ENCODE measurements around the gene USP47.

DNA sequence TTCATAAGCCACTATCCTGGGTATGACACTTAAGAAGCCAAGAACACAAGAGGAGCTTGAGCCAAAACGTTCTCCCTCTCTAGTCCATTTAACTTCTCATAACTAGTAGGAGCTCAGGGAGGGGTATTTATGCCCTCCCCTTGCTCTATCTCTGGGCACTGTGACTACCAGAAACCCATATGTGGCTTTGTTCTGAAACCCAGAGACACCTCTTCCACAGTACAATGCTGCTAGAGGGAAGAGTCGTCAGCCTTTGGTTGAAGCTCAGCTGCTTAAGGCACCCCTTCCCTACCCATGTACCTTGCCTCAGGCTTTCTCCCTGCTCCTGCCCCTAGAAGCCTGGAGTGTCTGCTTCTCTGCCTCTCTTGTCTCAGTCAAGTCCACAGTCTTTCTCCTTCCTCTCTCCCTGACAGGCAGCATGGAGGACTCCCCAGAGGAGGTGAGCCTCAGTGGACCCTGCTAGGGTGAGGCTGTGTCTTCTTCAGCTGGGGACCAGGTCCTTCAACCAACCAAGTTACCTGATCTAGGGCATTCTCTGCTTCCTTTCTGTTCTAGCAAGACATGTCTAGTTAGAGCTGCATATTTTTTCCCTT is 23.1 kb upstream of the USP47 start:
- TF ChIP-seq, protein P1, sequence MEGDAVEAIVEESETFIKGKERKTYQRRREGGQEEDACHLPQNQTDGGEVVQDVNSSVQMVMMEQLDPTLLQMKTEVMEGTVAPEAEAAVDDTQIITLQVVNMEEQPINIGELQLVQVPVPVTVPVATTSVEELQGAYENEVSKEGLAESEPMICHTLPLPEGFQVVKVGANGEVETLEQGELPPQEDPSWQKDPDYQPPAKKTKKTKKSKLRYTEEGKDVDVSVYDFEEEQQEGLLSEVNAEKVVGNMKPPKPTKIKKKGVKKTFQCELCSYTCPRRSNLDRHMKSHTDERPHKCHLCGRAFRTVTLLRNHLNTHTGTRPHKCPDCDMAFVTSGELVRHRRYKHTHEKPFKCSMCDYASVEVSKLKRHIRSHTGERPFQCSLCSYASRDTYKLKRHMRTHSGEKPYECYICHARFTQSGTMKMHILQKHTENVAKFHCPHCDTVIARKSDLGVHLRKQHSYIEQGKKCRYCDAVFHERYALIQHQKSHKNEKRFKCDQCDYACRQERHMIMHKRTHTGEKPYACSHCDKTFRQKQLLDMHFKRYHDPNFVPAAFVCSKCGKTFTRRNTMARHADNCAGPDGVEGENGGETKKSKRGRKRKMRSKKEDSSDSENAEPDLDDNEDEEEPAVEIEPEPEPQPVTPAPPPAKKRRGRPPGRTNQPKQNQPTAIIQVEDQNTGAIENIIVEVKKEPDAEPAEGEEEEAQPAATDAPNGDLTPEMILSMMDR (IDR thresholded peaks at IDR 0.05; ENCODE audit: low read depth, low read length, poor library complexity, severe bottlenecking), result no peak
- TF ChIP-seq EZH2phosphoT487 (IDR thresholded peaks at IDR 0.05; ENCODE audit: borderline replicate concordance, low read length), result no peak

Measured in DOHH2 (cell line).